ENCODE results near the gene KIF17. TPM values are rescaled to one million over a fixed set of nuclear protein-coding genes. Genes with fewer than 3 reads are reported as not detected.
A peak's percentile ranks its signal among the peaks of the same experiment; 100 is the strongest.

Gene KIF17
- total RNA-seq, 4 donors from 2014 or later: 0.80 to 10.3 (median 2.2) TPM

GRCh38 chr1:20634594-20635084 lies 83.2 kb downstream of the KIF17 start:
- DNase-seq: peak in 1 of 3 donors; percentile 52

DNA sequence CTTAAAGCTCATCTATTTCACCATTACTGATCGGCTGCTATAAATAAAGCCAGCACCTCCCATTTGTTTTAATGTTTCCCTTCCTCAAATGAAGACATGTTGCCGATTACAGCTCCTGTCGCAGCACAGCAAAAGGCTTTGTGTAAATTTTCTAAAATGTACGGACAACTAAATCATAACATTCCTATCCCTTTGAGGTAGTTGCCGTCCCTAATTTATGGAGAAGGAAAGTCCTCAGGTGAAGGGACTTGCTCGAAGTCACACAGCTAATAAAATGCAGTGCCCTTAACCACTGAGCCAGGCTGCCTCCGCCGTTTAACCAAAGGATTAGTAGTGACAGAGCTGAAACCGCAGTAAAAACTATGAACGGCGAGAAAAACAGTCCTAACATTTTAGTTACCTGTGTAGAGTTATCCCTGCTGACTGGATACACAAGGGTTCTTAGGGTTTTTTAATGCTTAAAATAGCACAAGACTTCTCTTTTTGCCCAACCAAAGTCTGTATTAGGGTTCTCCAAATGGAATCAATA lies 83.7 kb downstream of the KIF17 start:
- Histone ChIP-seq H3K27ac (peak overlapping the region; percentile 90 to 96 (median 94)), H3K4me3 (peak overlapping the region; percentile 87 to 99 (median 98)), H3K27me3 (no peaks in the 10 kb centered on the region), H3K36me3 (peaks cover 0 to 18% (median 0%) of the 10 kb centered on the region in 3 donors), H3K9me3 (no peaks in the 10 kb centered on the region), H3K4me1 (peaks cover 0 to 11% (median 4%) of the 10 kb centered on the region in 4 donors)
- DNase-seq: no peak
- TF ChIP-seq, protein P1, sequence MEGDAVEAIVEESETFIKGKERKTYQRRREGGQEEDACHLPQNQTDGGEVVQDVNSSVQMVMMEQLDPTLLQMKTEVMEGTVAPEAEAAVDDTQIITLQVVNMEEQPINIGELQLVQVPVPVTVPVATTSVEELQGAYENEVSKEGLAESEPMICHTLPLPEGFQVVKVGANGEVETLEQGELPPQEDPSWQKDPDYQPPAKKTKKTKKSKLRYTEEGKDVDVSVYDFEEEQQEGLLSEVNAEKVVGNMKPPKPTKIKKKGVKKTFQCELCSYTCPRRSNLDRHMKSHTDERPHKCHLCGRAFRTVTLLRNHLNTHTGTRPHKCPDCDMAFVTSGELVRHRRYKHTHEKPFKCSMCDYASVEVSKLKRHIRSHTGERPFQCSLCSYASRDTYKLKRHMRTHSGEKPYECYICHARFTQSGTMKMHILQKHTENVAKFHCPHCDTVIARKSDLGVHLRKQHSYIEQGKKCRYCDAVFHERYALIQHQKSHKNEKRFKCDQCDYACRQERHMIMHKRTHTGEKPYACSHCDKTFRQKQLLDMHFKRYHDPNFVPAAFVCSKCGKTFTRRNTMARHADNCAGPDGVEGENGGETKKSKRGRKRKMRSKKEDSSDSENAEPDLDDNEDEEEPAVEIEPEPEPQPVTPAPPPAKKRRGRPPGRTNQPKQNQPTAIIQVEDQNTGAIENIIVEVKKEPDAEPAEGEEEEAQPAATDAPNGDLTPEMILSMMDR (IDR thresholded peaks at IDR 0.05): no peak
- no peak for TF ChIP-seq POLR2A (IDR thresholded peaks at IDR 0.05)

More at GRCh38 chr1:20634594-20635084, 83.2 kb downstream of the KIF17 start:
- Histone ChIP-seq H3K4me1 (peaks cover 0 to 11% (median 4%) of the 10 kb centered on the region in 4 donors), H3K27me3 (no peaks in the 10 kb centered on the region), H3K4me3 (peak overlapping the region; percentile 87 to 99 (median 98)), H3K27ac (peak overlapping the region in 2 of 4 donors; percentile 94 to 96), H3K9me3 (no peaks in the 10 kb centered on the region), H3K36me3 (peaks cover 0 to 24% (median 0%) of the 10 kb centered on the region in 3 donors)
- TF ChIP-seq, protein P1 (IDR thresholded peaks at IDR 0.05): no peak
- no peak for TF ChIP-seq POLR2A (IDR thresholded peaks at IDR 0.05)

DNA sequence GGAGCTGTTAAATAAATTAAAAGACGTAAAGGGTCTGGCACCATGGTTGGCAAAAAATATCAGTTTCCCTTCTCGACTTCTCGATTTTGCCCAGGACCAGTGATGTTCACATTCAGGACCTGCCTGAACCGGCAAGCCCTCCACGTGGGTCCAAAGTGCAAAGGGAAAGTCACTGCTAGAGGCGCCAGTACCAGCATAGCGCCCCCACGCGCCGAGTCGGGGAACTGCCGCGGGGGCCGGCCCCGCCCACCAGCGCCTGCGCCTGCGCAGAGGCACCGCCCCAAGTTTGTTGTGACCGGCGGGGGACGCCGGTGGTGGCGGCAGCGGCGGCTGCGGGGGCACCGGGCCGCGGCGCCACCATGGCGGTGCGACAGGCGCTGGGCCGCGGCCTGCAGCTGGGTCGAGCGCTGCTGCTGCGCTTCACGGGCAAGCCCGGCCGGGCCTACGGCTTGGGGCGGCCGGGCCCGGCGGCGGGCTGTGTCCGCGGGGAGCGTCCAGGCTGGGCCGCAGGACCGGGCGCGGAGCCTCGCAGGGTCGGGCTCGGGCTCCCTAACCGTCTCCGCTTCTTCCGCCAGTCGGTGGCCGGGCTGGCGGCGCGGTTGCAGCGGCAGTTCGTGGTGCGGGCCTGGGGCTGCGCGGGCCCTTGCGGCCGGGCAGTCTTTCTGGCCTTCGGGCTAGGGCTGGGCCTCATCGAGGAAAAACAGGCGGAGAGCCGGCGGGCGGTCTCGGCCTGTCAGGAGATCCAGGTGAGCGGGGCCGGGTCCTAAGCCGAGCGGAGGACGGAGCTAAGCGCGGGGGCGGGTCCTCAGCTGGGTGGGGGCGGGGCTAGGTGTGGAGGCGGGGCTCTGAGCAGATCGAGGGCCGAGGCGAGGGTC lies 84.4 kb downstream of the KIF17 start, which contains the start of gene PINK1:
TSS of gene PINK1 (plus strand) at position 269 of the 875 bp plus-strand sequence. CDS start at position 360, 91 bp downstream.
- TF ChIP-seq POLR2A (IDR thresholded peaks at IDR 0.05): peak; percentile 33 to 92
- TF ChIP-seq, protein P1 (IDR thresholded peaks at IDR 0.05): peak; percentile 96 to 100 (median 100)
- Histone ChIP-seq H3K27ac (peak within 1 kb of the TSS; percentile 90 to 96 (median 94)), H3K9me3 (no peaks in the 10 kb centered on the region), H3K36me3 (peaks cover 0 to 11% (median 0%) of the 10 kb centered on the region in 3 donors), H3K4me3 (peak within 1 kb of the TSS; percentile 87 to 99 (median 98)), H3K4me1 (peaks cover 0 to 11% (median 4%) of the 10 kb centered on the region in 4 donors), H3K27me3 (no peaks in the 10 kb centered on the region)
- DNase-seq: peak; percentile 78 to 96 (median 89)

DNA sequence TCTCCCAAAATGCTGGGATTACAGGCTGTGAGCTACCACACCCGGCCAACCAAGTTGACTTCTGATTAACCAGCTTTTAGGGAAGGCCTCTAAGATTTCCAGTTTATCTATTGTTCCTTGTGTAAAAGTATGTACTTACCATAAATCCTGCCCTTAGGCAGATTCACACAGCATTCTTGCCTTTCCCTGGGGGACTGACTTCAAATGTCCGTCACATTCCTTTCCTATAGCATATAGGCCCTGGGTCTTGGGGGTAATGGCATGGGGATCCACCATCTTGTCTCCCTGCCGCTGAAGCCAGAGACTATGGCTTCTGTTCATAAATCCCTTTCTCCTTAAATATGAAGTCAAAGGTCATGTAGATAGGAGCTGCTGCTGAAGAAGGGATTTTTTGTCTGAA lies 85.4 kb downstream of the KIF17 start:
- TF ChIP-seq, protein P1 (IDR thresholded peaks at IDR 0.05): no peak
- no peak for TF ChIP-seq POLR2A (IDR thresholded peaks at IDR 0.05)

DNA sequence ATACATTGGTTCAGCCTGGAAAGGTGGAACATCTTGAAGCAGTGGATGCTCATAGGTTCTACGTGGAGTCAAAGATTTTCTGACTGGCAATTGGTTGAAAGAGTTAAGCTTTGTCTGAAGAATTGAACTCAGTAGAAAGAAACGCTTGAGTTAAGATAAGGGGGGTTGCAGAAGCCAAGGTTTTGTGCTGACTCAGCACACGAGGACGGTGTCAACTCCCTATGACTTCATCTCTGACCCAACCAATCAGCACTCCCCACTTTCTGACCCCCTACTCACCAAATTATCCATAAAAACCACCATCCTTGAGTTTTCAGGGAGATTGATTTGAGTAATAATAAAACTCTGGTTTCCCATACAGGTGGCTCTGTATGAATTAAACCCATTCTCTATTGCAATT lies 87.1 kb downstream of the KIF17 start:
- Histone ChIP-seq H3K27ac (no peak overlapping the region), H3K27me3 (no peaks in the 10 kb centered on the region), H3K4me3 (no peak overlapping the region), H3K36me3 (no peaks in the 10 kb centered on the region), H3K9me3 (no peaks in the 10 kb centered on the region), H3K4me1 (peaks cover 0 to 11% (median 4%) of the 10 kb centered on the region in 4 donors)
- TF ChIP-seq POLR2A (IDR thresholded peaks at IDR 0.05): no peak
- TF ChIP-seq, protein P1 (IDR thresholded peaks at IDR 0.05): no peak
- DNase-seq: no peak

More for the DNA sequence above, 85.4 kb downstream of the KIF17 start:
- Histone ChIP-seq H3K9me3 (no peaks in the 10 kb centered on the region), H3K27ac (no peak overlapping the region), H3K4me3 (no peak overlapping the region), H3K36me3 (peaks cover 0 to 1% (median 0%) of the 10 kb centered on the region in 3 donors), H3K27me3 (no peaks in the 10 kb centered on the region), H3K4me1 (peaks cover 0 to 11% (median 4%) of the 10 kb centered on the region in 4 donors)
- no peak for DNase-seq

All from Peyer's patch (tissue), 4 donors.